Fibroblast of the aortic adventitia (primary cell): Measurements from ENCODE around the gene CPEB4. TPM values are rescaled to one million over a fixed set of nuclear protein-coding genes. Genes with fewer than 3 reads are reported as not detected.

Source experiments
- DNase-seq: peaks from one replicate; pipeline ENCODE4 v3.0.0-alpha.2; 2010; ENCODE audit warnings: low read depth
- H3K4me3 ChIP-seq: 2 replicates; pipeline ENCODE4 v1.5.1; 2011; ENCODE audit warnings: low read depth, mild to moderate bottlenecking, control low read depth, low read length, moderate library complexity
- CTCF ChIP-seq: IDR thresholded peaks from 2 replicates; pipeline ENCODE4 v1.5.1; 2011; ENCODE audit warnings: mild to moderate bottlenecking, low read length, control low read depth, inconsistent platforms; ENCODE audit not compliant: insufficient read depth
- total RNA-seq: library from RNA; depleted of rRNA; stranded (reverse); fragments of >200 nt; gene quantifications from 2 replicates; pipeline ENCODE4 v1.2.3, GENCODE V29; 2012; ENCODE audit warnings: low replicate concordance

Gene CPEB4
- total RNA-seq, 1 donor = 24.4 TPM

GRCh38 chr5:173954671-173955521 is 66.7 kb downstream of the CPEB4 start:
- no peak for TF ChIP-seq CTCF
- no peak overlapping the region for H3K4me3 ChIP-seq
- DNase-seq = peak; percentile 13

- TF ChIP-seq CTCF = no peak
- DNase-seq = no peak
- H3K4me3 ChIP-seq = no peak overlapping the region
These were observed 72.8 kb downstream of the CPEB4 start for GRCh38 chr5:173960986-173961385.

- no peak for TF ChIP-seq CTCF
- H3K4me3 ChIP-seq = no peak overlapping the region
- no peak for DNase-seq
These were observed 73.3 kb downstream of the CPEB4 start for GRCh38 chr5:173961418-173961817.

DNA sequence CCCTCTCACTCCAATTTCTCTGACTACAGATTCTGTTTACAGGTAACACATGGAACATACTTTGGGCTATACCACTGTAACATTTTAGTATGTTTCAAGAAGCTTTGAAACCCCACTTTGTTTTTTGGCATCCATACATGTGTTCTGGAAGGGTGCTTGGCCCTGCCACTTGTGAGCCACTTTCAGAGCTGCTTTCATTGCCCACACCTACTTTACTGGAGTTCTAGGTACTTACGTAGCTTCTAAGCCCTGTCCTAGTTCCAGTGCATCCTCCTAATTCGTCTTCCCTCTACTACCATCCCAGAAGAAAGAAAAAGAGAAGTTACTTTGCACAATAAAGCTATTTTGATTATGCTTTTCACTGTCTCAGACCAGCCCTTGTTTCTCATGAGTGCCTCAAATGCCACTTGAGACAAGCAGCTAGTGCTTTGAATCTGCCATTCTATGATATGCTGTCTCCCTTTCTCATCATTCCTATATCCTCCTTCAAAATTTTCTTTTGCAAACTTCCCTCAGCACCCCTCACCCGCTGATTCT is 74.4 kb downstream of the CPEB4 start:
- DNase-seq = no peak
- no peak for TF ChIP-seq CTCF
- H3K4me3 ChIP-seq = no peak overlapping the region

GRCh38 chr5:173963182-173963838 is 75.2 kb downstream of the CPEB4 start:
- TF ChIP-seq CTCF = no peak
- H3K4me3 ChIP-seq = peak overlapping the region; percentile 28
- DNase-seq = peak; percentile 62

- H3K4me3 ChIP-seq = no peak overlapping the region
- no peak for DNase-seq
- no peak for TF ChIP-seq CTCF
These were observed 75.8 kb downstream of the CPEB4 start for GRCh38 chr5:173963867-173964441.
